GM12872 (cell line): ENCODE results near the gene ASB8.

Experiments used
- TF ChIP-seq, protein P1 (sequence below): IDR thresholded peaks from 3 replicates; pipeline ENCODE4 v1.5.1; 2011; ENCODE audit warnings: low read depth, mild to moderate bottlenecking, low read length, moderate library complexity; ENCODE audit not compliant: insufficient read depth

ASB8 gene, protein sequence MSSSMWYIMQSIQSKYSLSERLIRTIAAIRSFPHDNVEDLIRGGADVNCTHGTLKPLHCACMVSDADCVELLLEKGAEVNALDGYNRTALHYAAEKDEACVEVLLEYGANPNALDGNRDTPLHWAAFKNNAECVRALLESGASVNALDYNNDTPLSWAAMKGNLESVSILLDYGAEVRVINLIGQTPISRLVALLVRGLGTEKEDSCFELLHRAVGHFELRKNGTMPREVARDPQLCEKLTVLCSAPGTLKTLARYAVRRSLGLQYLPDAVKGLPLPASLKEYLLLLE

DNA sequence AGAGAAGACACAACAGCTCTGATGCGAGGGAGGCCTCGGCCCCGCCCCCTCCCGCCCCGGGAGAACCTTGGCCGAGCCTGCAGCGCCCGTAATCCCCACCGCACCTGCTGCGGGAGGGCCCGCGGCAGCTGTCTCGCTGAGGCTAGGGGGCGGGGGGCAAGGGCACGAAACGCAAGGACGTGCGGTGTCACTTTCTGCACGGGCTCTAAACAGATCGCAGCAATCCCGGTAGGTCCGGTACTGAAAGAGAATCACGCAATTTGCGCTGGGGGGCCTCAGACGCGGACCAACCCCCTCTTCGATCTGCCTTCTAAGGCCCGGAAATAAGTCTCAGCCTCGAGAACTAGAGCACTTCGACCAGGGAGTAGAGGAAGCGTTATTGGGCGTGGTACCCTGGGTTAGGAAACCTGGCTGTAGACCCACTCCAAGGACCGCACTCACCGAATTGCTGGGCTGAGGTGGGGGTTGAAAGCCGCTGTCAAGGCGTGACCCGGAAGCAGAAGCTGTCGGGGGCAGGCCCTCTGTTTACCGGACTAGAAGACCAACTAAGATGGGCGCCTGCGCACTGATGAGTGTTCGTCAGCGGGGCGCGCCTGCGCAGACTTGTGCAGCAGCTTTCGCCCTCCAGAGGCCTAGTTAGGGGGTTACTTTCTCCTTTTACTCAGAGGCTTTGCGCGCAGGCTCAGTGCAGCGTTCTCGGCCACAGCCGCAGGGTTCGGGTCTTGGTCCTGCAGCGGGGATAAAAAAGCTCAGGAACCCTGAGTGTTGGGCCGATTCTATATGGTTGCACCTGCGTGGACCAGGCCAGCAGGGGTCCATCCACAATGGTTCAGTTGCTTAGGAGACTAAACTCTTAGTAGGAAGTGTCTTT lies at the start of gene ASB8:
TSS of gene ASB8 (minus strand) at position 498 of the 871 bp plus-strand sequence. CDS start 4,019 bp downstream, outside the sequence.
- TF ChIP-seq, protein P1, sequence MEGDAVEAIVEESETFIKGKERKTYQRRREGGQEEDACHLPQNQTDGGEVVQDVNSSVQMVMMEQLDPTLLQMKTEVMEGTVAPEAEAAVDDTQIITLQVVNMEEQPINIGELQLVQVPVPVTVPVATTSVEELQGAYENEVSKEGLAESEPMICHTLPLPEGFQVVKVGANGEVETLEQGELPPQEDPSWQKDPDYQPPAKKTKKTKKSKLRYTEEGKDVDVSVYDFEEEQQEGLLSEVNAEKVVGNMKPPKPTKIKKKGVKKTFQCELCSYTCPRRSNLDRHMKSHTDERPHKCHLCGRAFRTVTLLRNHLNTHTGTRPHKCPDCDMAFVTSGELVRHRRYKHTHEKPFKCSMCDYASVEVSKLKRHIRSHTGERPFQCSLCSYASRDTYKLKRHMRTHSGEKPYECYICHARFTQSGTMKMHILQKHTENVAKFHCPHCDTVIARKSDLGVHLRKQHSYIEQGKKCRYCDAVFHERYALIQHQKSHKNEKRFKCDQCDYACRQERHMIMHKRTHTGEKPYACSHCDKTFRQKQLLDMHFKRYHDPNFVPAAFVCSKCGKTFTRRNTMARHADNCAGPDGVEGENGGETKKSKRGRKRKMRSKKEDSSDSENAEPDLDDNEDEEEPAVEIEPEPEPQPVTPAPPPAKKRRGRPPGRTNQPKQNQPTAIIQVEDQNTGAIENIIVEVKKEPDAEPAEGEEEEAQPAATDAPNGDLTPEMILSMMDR = peak; percentile 57

DNA sequence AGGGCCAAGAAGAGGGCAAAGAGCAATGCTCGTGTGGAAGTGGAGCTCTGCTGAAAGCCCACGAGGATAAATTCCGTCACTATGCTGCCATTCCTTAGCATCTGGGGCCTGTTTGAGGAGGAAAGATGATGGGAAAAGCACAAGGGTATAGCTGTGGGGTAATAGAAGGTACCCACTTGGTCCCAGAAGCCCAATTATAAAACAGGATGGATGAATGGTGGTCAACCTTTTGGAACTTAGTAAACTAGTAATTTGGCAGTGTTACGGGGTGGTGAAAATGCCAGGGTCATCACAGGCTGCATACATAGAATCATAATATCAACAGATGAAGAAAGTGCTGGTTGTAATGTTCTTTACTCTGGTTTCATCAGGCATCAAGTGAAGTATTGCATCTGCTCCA lies 45.9 kb upstream of the ASB8 start, which contains the start of gene OR10AD1:
TSS of gene OR10AD1 (minus strand) at position 101 of the 400 bp plus-strand sequence. CDS start at position 101, 0 bp downstream.
- TF ChIP-seq, protein P1 = no peak

DNA sequence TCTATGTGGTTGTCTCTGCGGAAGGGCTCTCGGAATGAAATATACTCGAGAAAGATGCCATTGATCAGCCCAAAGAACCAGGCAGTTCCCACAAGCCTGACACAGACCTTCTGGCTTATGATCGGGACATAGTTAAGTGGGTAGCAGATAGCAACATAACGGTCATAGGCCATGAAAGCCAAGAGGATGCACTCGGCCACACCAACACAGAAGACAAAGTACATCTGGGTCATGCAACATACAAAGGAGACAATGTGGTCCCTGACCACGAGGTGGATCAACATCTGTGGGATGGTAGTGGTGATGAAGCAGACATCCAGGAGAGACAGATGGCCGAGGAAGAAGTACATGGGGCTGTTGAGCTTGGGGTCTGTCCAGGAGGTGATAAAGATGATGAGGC lies 45.5 kb upstream of the ASB8 start:
- TF ChIP-seq, protein P1 = no peak

DNA sequence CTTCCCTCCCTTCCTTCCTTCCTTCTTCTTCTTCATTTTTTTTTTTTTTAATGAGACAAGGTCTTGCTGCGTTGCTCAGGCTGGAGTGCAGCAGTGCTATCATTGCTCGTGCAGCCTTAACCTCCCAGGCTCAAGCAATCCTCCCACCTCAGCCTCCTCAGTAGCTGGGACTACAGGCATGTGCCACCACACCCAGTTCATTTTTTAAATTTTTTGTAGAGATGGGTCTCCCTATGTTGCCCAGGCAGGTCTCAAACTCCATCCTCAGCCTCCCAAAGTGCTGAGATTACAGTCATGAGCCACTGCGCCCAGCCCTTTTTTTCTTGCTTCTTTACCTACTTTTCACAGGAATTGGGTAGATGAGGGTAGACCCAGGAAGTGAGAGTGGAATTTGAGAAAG lies 44.2 kb upstream of the ASB8 start:
- TF ChIP-seq, protein P1 = no peak

DNA sequence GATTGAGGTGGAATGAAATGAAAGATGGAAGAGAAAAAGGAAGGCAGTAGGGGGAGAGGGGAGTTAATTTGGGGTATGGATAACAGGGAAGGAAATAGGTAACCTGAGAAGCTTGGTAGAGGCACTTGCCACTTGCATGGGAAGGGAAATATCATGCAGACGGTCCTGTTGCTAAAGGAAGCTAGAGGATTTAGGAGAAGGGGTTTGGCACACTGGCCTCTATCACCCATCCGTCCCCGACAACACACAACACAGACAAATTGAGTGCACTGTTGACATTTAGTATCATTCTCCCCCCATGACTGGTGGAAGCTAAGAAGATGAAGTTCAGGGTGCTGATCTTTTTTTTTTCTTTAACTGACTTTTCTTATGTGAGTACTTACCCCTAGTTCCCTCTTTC lies 43.8 kb upstream of the ASB8 start:
- TF ChIP-seq, protein P1 = no peak

DNA sequence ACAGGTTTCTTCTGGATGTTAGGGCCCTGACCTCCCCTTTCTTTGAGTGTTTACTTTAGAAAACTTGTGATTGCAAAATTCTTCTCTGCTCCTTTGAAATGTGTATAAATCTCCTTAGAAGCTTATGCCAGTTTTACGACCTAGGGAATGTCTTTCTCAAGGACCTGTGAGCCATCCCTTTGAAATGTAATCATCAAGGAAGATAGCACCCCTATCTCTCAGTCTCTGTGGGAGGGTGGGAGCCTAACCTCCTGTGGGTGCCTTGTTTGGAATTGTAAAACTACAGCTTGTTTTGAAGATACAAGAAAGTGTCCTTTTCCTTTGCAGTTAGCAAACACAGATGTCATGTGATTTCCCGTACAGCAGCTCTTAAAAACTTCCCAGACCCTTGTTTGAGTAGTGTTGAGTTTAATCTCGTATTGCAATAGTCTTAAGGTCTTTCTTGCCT lies 42.5 kb upstream of the ASB8 start:
- TF ChIP-seq, protein P1 = no peak

DNA sequence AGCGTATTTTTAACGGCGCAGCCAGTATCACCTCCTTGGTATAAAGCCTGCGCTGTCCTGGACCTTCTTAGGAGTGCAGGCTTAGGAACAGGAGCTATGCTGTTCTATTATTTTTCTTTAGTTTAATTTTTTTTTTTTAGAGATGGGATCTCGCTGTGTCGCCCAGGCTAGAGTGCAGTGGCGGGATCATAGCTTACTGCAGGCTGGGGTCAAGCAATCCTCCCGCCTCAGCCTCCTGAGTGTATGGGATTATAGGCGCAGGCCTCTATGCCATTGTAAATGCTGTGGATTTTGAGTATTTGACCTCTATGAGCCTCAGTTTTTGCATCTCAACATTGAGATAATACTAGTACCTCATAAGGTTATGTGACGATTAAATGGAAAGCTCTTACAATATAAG lies 41.7 kb upstream of the ASB8 start:
- TF ChIP-seq, protein P1 = no peak
